Kidney capillary endothelial cell (primary cell): ENCODE results near the gene TFAP2A.

Experiments
- DNase-seq: peaks from one replicate; pipeline ENCODE4 v3.0.0-alpha.2; 2018; ENCODE audit warnings: low spot score

The TFAP2A gene

GRCh38 chr6:10382728-10383330, 32.0 kb downstream of the TFAP2A start:
- DNase-seq: no peak

- no peak for DNase-seq
Measured at GRCh38 chr6:10382322-10382721, 32.6 kb downstream of the TFAP2A start.

GRCh38 chr6:10381830-10382208, 33.1 kb downstream of the TFAP2A start:
- no peak for DNase-seq

GRCh38 chr6:10381133-10381829, 33.6 kb downstream of the TFAP2A start:
- no peak for DNase-seq

- DNase-seq: no peak
Measured at GRCh38 chr6:10375391-10375969, 39.4 kb downstream of the TFAP2A start.

GRCh38 chr6:10373642-10374359, 41.1 kb downstream of the TFAP2A start:
- no peak for DNase-seq

GRCh38 chr6:10369896-10370295, 45.0 kb downstream of the TFAP2A start:
- no peak for DNase-seq

- no peak for DNase-seq
Measured at GRCh38 chr6:10368861-10369260, 46.0 kb downstream of the TFAP2A start.

- no peak for DNase-seq
Measured at GRCh38 chr6:10363911-10364310, 51.0 kb downstream of the TFAP2A start.

- DNase-seq: no peak
Measured at GRCh38 chr6:10362300-10362699, 52.6 kb downstream of the TFAP2A start.

- DNase-seq: no peak
Measured at GRCh38 chr6:10361428-10361827, 53.4 kb downstream of the TFAP2A start.

- no peak for DNase-seq
Measured at GRCh38 chr6:10359581-10359980, 55.3 kb downstream of the TFAP2A start.

GRCh38 chr6:10355115-10355702, 59.7 kb downstream of the TFAP2A start:
- no peak for DNase-seq

GRCh38 chr6:10351791-10352190, 63.1 kb downstream of the TFAP2A start:
- DNase-seq: no peak

GRCh38 chr6:10350720-10351119, 64.2 kb downstream of the TFAP2A start:
- no peak for DNase-seq

GRCh38 chr6:10347561-10348327, 67.1 kb downstream of the TFAP2A start:
- no peak for DNase-seq
